Left ventricle myocardium inferior (tissue), 1 donor: ENCODE data around the gene RAX2. TPM values are rescaled to one million over a fixed set of nuclear protein-coding genes. Genes with fewer than 3 reads are reported as not detected.

ENCODE experiments used
- DNase-seq: peaks from one replicate; pipeline ENCODE4 v3.0.0-alpha.2; 2020
- H3K27ac ChIP-seq: fragments of 200-600 bp; replicated peaks from 2 replicates; pipeline ENCODE4 v1.8.0; 2021
- H3K27me3 ChIP-seq: fragments of 200-600 bp; 2 replicates; pipeline ENCODE4 v1.8.0; 2021; ENCODE audit warnings: low read depth
- H3K36me3 ChIP-seq: fragments of 200-600 bp; 2 replicates; pipeline ENCODE4 v1.8.0; 2021
- H3K4me1 ChIP-seq: fragments of 200-600 bp; 2 replicates; pipeline ENCODE4 v1.8.0; 2021
- H3K4me3 ChIP-seq: fragments of 200-600 bp; 2 replicates; pipeline ENCODE4 v1.8.0; 2021; ENCODE audit warnings: mild to moderate bottlenecking, moderate library complexity
- H3K9me3 ChIP-seq: fragments of 200-600 bp; replicated peaks from 2 replicates; pipeline ENCODE4 v1.8.0; 2021
- CTCF ChIP-seq: fragments of 200-600 bp; IDR thresholded peaks from 2 replicates; pipeline ENCODE4 v1.8.0; 2021; ENCODE audit warnings: antibody characterized with exemption, mild to moderate bottlenecking, borderline replicate concordance
- intact Hi-C: fragments of 100-400 bp; cut with micrococcal nuclease; formaldehyde crosslinking; loops from one replicate; pipeline ENCODE4 v1.11.0; 2022
- total RNA-seq: library from RNA; stranded (reverse); fragmentation: NEBNext Ultra II Directional; extraction: Animal tissue kit (Norgen Biotek cat#: 25700); gene quantifications from one replicate; pipeline ENCODE4 v1.2.1, GENCODE V29; 2021
- donor health status: DM: no; HTN: yes; CAD: no; lungs with severe emphysema.

RAX2 gene
- total RNA-seq, 1 donor from 2014 or later: not detected

- intact Hi-C loops: no loop called here
- Histone ChIP-seq H3K36me3 (no peaks in the 10 kb centered on the region), H3K27me3 (peaks cover 27% of the 10 kb centered on the region), H3K9me3 (peaks cover 25% of the 10 kb centered on the region), H3K4me1 (no peaks in the 10 kb centered on the region), H3K27ac (no peak overlapping the region), H3K4me3 (no peak overlapping the region)
- DNase-seq: no peak
- no peak for TF ChIP-seq CTCF
Observed at GRCh38 chr19:3778899-3779723, 7.1 kb upstream of the RAX2 start.

- intact Hi-C loops: no loop called here
- Histone ChIP-seq H3K27ac (no peak overlapping the region), H3K4me1 (no peaks in the 10 kb centered on the region), H3K27me3 (peaks cover 19% of the 10 kb centered on the region), H3K4me3 (no peak overlapping the region), H3K36me3 (no peaks in the 10 kb centered on the region), H3K9me3 (peaks cover 25% of the 10 kb centered on the region)
- DNase-seq: no peak
- TF ChIP-seq CTCF: no peak
Observed at GRCh38 chr19:3778104-3778867, 6.3 kb upstream of the RAX2 start.

- H3K27ac ChIP-seq: no peak overlapping the region
- no peak overlapping the region for H3K4me3 ChIP-seq
- intact Hi-C loops: no loop called here
- H3K9me3 ChIP-seq: peaks cover 11% of the 10 kb centered on the region
- DNase-seq: no peak
- H3K27me3 ChIP-seq: peaks cover 5% of the 10 kb centered on the region
- no peak for TF ChIP-seq CTCF
- H3K4me1 ChIP-seq: no peaks in the 10 kb centered on the region
- H3K36me3 ChIP-seq: no peaks in the 10 kb centered on the region
Observed at GRCh38 chr19:3776479-3777040, 4.5 kb upstream of the RAX2 start.

- Histone ChIP-seq H3K36me3 (no peaks in the 10 kb centered on the region), H3K27me3 (peaks cover 5% of the 10 kb centered on the region), H3K4me1 (no peaks in the 10 kb centered on the region), H3K9me3 (peaks cover 4% of the 10 kb centered on the region), H3K27ac (no peak overlapping the region), H3K4me3 (no peak overlapping the region)
- intact Hi-C loops: no loop called here
- no peak for TF ChIP-seq CTCF
- DNase-seq: no peak
Observed at GRCh38 chr19:3775831-3776230, 3.8 kb upstream of the RAX2 start.

GRCh38 chr19:3775374-3775711 lies 3.3 kb upstream of the RAX2 start:
- no peak for DNase-seq
- Histone ChIP-seq H3K27ac (no peak overlapping the region), H3K9me3 (no peaks in the 10 kb centered on the region), H3K4me3 (no peak overlapping the region), H3K36me3 (no peaks in the 10 kb centered on the region), H3K4me1 (no peaks in the 10 kb centered on the region), H3K27me3 (peaks cover 5% of the 10 kb centered on the region)
- intact Hi-C loops: no loop called here
- no peak for TF ChIP-seq CTCF
